Dendritic cell treated with granulocyte-macrophage colony-stimulating factor and Interleukin-4, amounts not matched to agents 40 ng/mL and 50 ng/mL, for 4 days (primary cell): ENCODE results near the gene PHC2.

Experiments used
- H3K27ac Mint-ChIP-seq: one replicate; pipeline ENCODE4 v1.8.0; 2022; ENCODE audit warnings: mild to moderate bottlenecking, mixed read lengths
- H3K27me3 Mint-ChIP-seq: one replicate; pipeline ENCODE4 v1.8.0; 2022; ENCODE audit warnings: mild to moderate bottlenecking, mixed read lengths
- H3K36me3 Mint-ChIP-seq: one replicate; pipeline ENCODE4 v1.8.0; 2022; ENCODE audit warnings: low read depth, mixed read lengths
- H3K4me1 Mint-ChIP-seq: one replicate; pipeline ENCODE4 v1.8.0; 2022; ENCODE audit warnings: low read depth, mixed read lengths
- H3K4me3 Mint-ChIP-seq: one replicate; pipeline ENCODE4 v1.8.0; 2022; ENCODE audit warnings: mild to moderate bottlenecking, moderate library complexity, mixed read lengths
- H3K9me3 Mint-ChIP-seq: one replicate; pipeline ENCODE4 v1.8.0; 2022; ENCODE audit warnings: mixed read lengths
- intact Hi-C: fragments of 100-400 bp; cut with micrococcal nuclease; formaldehyde crosslinking; loops from one replicate; pipeline ENCODE4 v1.15.0; 2022

PHC2 gene

GRCh38 chr1:33430692-33431593 lies at the start of gene PHC2:
Gene PHC2, minus strand, starts transcription at chr1:33431095. Its CDS starts 55,556 bp downstream, at chr1:33375539.
- peaks cover 25% of the 10 kb centered on the region for H3K4me1 Mint-ChIP-seq
- peak within 1 kb of the TSS; percentile 60 for H3K27ac Mint-ChIP-seq
- peaks cover 3% of the 10 kb centered on the region for H3K27me3 Mint-ChIP-seq
- H3K36me3 Mint-ChIP-seq: peaks cover 1% of the 10 kb centered on the region
- H3K4me3 Mint-ChIP-seq: peak within 1 kb of the TSS; percentile 48
- H3K9me3 Mint-ChIP-seq: no peaks in the 10 kb centered on the region
- intact Hi-C loops: no loop called here

- H3K4me1 Mint-ChIP-seq: peaks cover 14% of the 10 kb centered on the region
These were observed 46.6 kb upstream of the PHC2 start for GRCh38 chr1:33477451-33477850.

GRCh38 chr1:33473900-33474299 lies 43.0 kb upstream of the PHC2 start:
- Mint-ChIP-seq H3K4me1 (peaks cover 28% of the 10 kb centered on the region), H3K4me3 (no peak overlapping the region), H3K27me3 (peaks cover under 1% of the 10 kb centered on the region), H3K27ac (no peak overlapping the region), H3K36me3 (peaks cover 1% of the 10 kb centered on the region), H3K9me3 (no peaks in the 10 kb centered on the region)
- intact Hi-C loops: loop anchor here (5.0 kb wide), 1 partner anchor 107 kb away; no protein-coding TSS in a partner anchor

More at GRCh38 chr1:33477451-33477850, 46.6 kb upstream of the PHC2 start:
- H3K27ac Mint-ChIP-seq: no peak overlapping the region
- intact Hi-C loops: no loop called here
- peaks cover 15% of the 10 kb centered on the region for H3K36me3 Mint-ChIP-seq
- H3K27me3 Mint-ChIP-seq: no peaks in the 10 kb centered on the region
- no peak overlapping the region for H3K4me3 Mint-ChIP-seq
- no peaks in the 10 kb centered on the region for H3K9me3 Mint-ChIP-seq

- no peaks in the 10 kb centered on the region for H3K36me3 Mint-ChIP-seq
- H3K27me3 Mint-ChIP-seq: peaks cover 8% of the 10 kb centered on the region
- peak within 1 kb of the TSS; percentile 81 for H3K27ac Mint-ChIP-seq
- intact Hi-C loops: loop anchor here (5.0 kb wide), 1 partner anchor 105 kb away; no protein-coding TSS in a partner anchor
- no peaks in the 10 kb centered on the region for H3K9me3 Mint-ChIP-seq
- peaks cover 42% of the 10 kb centered on the region for H3K4me1 Mint-ChIP-seq
- peak within 1 kb of the TSS; percentile 82 for H3K4me3 Mint-ChIP-seq
These were observed 41.5 kb upstream of the PHC2 start, which contains the start of gene ZSCAN20 for GRCh38 chr1:33472269-33472980. Gene ZSCAN20, plus strand, starts transcription at chr1:33472645. Its CDS starts 6,644 bp downstream, at chr1:33479289.

GRCh38 chr1:33471416-33471815 lies 40.5 kb upstream of the PHC2 start:
- Mint-ChIP-seq H3K4me1 (peaks cover 46% of the 10 kb centered on the region), H3K27me3 (peaks cover 11% of the 10 kb centered on the region), H3K4me3 (no peak overlapping the region), H3K27ac (no peak overlapping the region), H3K9me3 (no peaks in the 10 kb centered on the region), H3K36me3 (no peaks in the 10 kb centered on the region)
- intact Hi-C loops: loop anchor here (2.0 to 5.0 kb wide), 2 partner anchors 104 to 177 kb away; no protein-coding TSS in a partner anchor

GRCh38 chr1:33470495-33471012 lies 39.7 kb upstream of the PHC2 start:
- intact Hi-C loops: loop anchor here (2.0 to 5.0 kb wide), 2 partner anchors 103 to 176 kb away; no protein-coding TSS in a partner anchor
- H3K9me3 Mint-ChIP-seq: no peaks in the 10 kb centered on the region

GRCh38 chr1:33469691-33470090 lies 38.8 kb upstream of the PHC2 start:
- peaks cover 14% of the 10 kb centered on the region for H3K27me3 Mint-ChIP-seq
- intact Hi-C loops: loop anchor here (2.0 to 5.0 kb wide), 2 partner anchors 102 to 175 kb away; no protein-coding TSS in a partner anchor
- H3K27ac Mint-ChIP-seq: no peak overlapping the region
- peaks cover 63% of the 10 kb centered on the region for H3K4me1 Mint-ChIP-seq
- H3K9me3 Mint-ChIP-seq: no peaks in the 10 kb centered on the region
- H3K4me3 Mint-ChIP-seq: no peak overlapping the region
- no peaks in the 10 kb centered on the region for H3K36me3 Mint-ChIP-seq

More at GRCh38 chr1:33470495-33471012, 39.7 kb upstream of the PHC2 start:
- Mint-ChIP-seq H3K27ac (peak overlapping the region; percentile 61), H3K4me3 (no peak overlapping the region), H3K27me3 (peaks cover 14% of the 10 kb centered on the region), H3K4me1 (peaks cover 55% of the 10 kb centered on the region), H3K36me3 (no peaks in the 10 kb centered on the region)

- Mint-ChIP-seq H3K36me3 (no peaks in the 10 kb centered on the region), H3K4me1 (peaks cover 69% of the 10 kb centered on the region), H3K4me3 (no peak overlapping the region), H3K9me3 (no peaks in the 10 kb centered on the region), H3K27me3 (peaks cover 14% of the 10 kb centered on the region), H3K27ac (no peak overlapping the region)
- intact Hi-C loops: no loop called here
These were observed 38.1 kb upstream of the PHC2 start for GRCh38 chr1:33468967-33469366.

GRCh38 chr1:33468531-33468930 lies 37.6 kb upstream of the PHC2 start:
- Mint-ChIP-seq H3K27ac (no peak overlapping the region), H3K9me3 (no peaks in the 10 kb centered on the region), H3K27me3 (peaks cover 14% of the 10 kb centered on the region), H3K4me1 (peaks cover 70% of the 10 kb centered on the region), H3K36me3 (no peaks in the 10 kb centered on the region), H3K4me3 (no peak overlapping the region)
- intact Hi-C loops: no loop called here

GRCh38 chr1:33468011-33468410 lies 37.1 kb upstream of the PHC2 start:
- Mint-ChIP-seq H3K27ac (no peak overlapping the region), H3K27me3 (peaks cover 14% of the 10 kb centered on the region), H3K9me3 (no peaks in the 10 kb centered on the region), H3K4me3 (no peak overlapping the region), H3K36me3 (no peaks in the 10 kb centered on the region), H3K4me1 (peaks cover 70% of the 10 kb centered on the region)
- intact Hi-C loops: no loop called here

- H3K27me3 Mint-ChIP-seq: peaks cover 14% of the 10 kb centered on the region
- H3K4me1 Mint-ChIP-seq: peaks cover 74% of the 10 kb centered on the region
- intact Hi-C loops: no loop called here
- no peak overlapping the region for H3K4me3 Mint-ChIP-seq
- H3K27ac Mint-ChIP-seq: no peak overlapping the region
- H3K36me3 Mint-ChIP-seq: no peaks in the 10 kb centered on the region
- H3K9me3 Mint-ChIP-seq: no peaks in the 10 kb centered on the region
These were observed 35.3 kb upstream of the PHC2 start for GRCh38 chr1:33466159-33466558.

- no peaks in the 10 kb centered on the region for H3K9me3 Mint-ChIP-seq
- H3K4me3 Mint-ChIP-seq: no peak overlapping the region
- H3K27ac Mint-ChIP-seq: peak overlapping the region; percentile 61
- no peaks in the 10 kb centered on the region for H3K36me3 Mint-ChIP-seq
- peaks cover 14% of the 10 kb centered on the region for H3K27me3 Mint-ChIP-seq
- intact Hi-C loops: no loop called here
- H3K4me1 Mint-ChIP-seq: peaks cover 76% of the 10 kb centered on the region
These were observed 34.4 kb upstream of the PHC2 start for GRCh38 chr1:33465316-33465715.

GRCh38 chr1:33464552-33464951 lies 33.7 kb upstream of the PHC2 start:
- Mint-ChIP-seq H3K4me3 (no peak overlapping the region), H3K4me1 (peaks cover 84% of the 10 kb centered on the region), H3K36me3 (no peaks in the 10 kb centered on the region), H3K27ac (no peak overlapping the region), H3K9me3 (no peaks in the 10 kb centered on the region), H3K27me3 (peaks cover 14% of the 10 kb centered on the region)
- intact Hi-C loops: no loop called here
